Activated CD4-positive, alpha-beta T cell treated with anti-CD3 and anti-CD28 coated beads for 36 hours (primary cell): ENCODE data around the gene SEMA3A. TPM values are rescaled to one million over a fixed set of nuclear protein-coding genes. Genes with fewer than 3 reads are reported as not detected.

Experiments
- ATAC-seq: fragments of 200-7000 bp; cut with Tn5 transposase; one replicate; pipeline ENCODE4 v1.10.0; 2021; ENCODE audit warnings: mild to moderate bottlenecking, moderate library complexity
- CTCF ChIA-PET: fragments of 350-600 bp; sonication (Branson Sonifier 250); formaldehyde crosslinking; loops from one replicate; lab custom pipeline; 2021; ENCODE audit warnings: antibody characterized with exemption; lab: Charles Lee
- POLR2A ChIA-PET: fragments of 350-600 bp; sonication (Branson Sonifier 250); formaldehyde crosslinking; loops from one replicate; lab custom pipeline; 2021; ENCODE audit warnings: antibody characterized with exemption, inconsistent platforms; lab: Charles Lee
- DNase-seq: peaks from one replicate; pipeline ENCODE4 v3.0.0-alpha.2; 2020
- H3K27ac Mint-ChIP-seq: one replicate; pipeline ENCODE4 v1.8.0; 2021; ENCODE audit warnings: mixed read lengths
- H3K27me3 Mint-ChIP-seq: one replicate; pipeline ENCODE4 v1.8.0; 2021; ENCODE audit warnings: mixed read lengths
- H3K36me3 Mint-ChIP-seq: one replicate; pipeline ENCODE4 v1.8.0; 2021; ENCODE audit warnings: low read depth, mixed read lengths
- H3K4me1 Mint-ChIP-seq: one replicate; pipeline ENCODE4 v1.8.0; 2021; ENCODE audit warnings: mixed read lengths
- H3K4me3 Mint-ChIP-seq: one replicate; pipeline ENCODE4 v1.8.0; 2021; ENCODE audit warnings: mild to moderate bottlenecking, moderate library complexity, mixed read lengths
- H3K9me3 Mint-ChIP-seq: one replicate; pipeline ENCODE4 v1.8.0; 2021; ENCODE audit warnings: low read depth, mixed read lengths
- intact Hi-C, 2 experiments: fragments of 100-400 bp; cut with DNase I in 1 of 2; cut with micrococcal nuclease in 1 of 2; formaldehyde crosslinking; loops; one replicate each; pipeline versions ENCODE4 v1.14.2 to v1.15.1; 2022 to 2024; cut with DNase I, micrococcal nuclease
- total RNA-seq, 2 experiments: library from RNA; stranded (reverse); gene quantifications; one replicate each; pipeline ENCODE4 v1.2.3, GENCODE V29; 2021

The SEMA3A gene
- total RNA-seq, 2 experiments from 2014 or later, result 1.4 to 1.6 TPM

DNA sequence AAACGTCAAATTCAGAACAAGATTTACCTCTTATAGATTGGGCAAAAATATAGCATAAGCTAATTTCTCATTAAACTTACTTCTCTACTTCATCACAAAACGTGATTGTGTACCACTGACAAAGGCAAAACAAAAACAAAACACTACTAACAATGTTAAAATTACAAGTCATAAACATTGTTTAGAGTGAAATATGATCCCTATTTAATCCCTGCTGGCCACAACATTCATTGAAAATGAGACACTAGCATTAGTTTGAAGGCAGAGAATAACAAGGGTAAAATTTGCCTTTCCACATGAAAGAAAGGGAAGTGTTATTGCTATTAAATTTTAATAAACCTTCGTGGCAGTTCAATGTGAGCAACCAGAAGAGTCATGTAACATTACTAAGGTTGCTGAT is 45.0 kb downstream of the SEMA3A start:
- no peak overlapping the region for H3K4me3 Mint-ChIP-seq

DNA sequence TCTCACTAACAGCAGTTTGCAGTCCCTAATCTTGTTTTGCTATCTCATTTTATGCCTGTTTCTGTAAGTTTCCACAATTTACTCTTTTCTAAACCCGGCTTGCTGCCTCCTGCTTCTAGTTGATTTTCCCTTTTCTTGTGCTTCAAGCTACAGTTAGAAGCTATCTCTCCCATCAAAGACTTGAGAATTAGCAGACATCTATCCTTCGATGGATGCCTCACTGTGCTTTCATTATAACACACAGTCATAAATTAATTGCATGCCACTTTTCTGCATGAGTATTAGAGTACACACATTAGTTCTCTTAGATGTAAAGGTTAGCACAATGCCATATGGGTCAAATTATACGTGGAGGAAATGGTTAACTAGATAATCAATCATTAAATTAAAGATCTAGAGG is 48.7 kb downstream of the SEMA3A start:
- ATAC-seq (no peak), DNase-seq (no peak)
- no peaks in the 10 kb centered on the region for H3K36me3 Mint-ChIP-seq
- peaks cover 3% of the 10 kb centered on the region for H3K9me3 Mint-ChIP-seq
- ChIA-PET CTCF (no interaction called here), POLR2A (no interaction called here)
- no peaks in the 10 kb centered on the region for H3K27me3 Mint-ChIP-seq
- intact Hi-C loops, result no loop called here
- no peak overlapping the region for H3K27ac Mint-ChIP-seq
- peaks cover 2% of the 10 kb centered on the region for H3K4me1 Mint-ChIP-seq
- H3K4me3 Mint-ChIP-seq, result no peak overlapping the region

More for the DNA sequence above, 45.0 kb downstream of the SEMA3A start:
- no peak for DNase-seq
- H3K4me1 Mint-ChIP-seq, result peaks cover 2% of the 10 kb centered on the region
- H3K9me3 Mint-ChIP-seq, result no peaks in the 10 kb centered on the region
- ChIA-PET CTCF (no interaction called here), POLR2A (no interaction called here)
- H3K36me3 Mint-ChIP-seq, result no peaks in the 10 kb centered on the region
- no peaks in the 10 kb centered on the region for H3K27me3 Mint-ChIP-seq
- no peak overlapping the region for H3K27ac Mint-ChIP-seq
- intact Hi-C loops, result no loop called here
- ATAC-seq, result no peak

DNA sequence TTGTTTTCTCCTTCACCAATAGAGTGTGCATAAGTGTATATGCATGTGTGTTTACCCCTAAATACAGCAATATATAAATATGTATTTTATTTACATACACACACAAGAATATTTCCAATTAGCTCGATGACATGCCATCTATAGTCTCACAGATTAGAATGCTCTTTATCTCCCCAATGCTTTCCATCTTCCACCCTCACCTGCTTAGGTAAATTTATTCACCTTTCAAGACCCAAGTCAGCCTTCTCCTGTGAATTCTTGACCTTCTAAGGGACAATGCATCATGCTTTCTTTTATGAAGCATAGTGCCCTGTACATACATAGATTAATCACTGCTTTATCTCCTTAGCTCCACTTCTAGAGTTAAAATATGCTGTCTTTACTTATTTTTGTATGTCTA is 49.7 kb downstream of the SEMA3A start:
- ATAC-seq (no peak), DNase-seq (no peak)
- intact Hi-C loops, result no loop called here
- H3K36me3 Mint-ChIP-seq, result no peaks in the 10 kb centered on the region
- H3K27me3 Mint-ChIP-seq, result no peaks in the 10 kb centered on the region
- no peak overlapping the region for H3K27ac Mint-ChIP-seq
- CTCF ChIA-PET, result no interaction called here
- no peak overlapping the region for H3K4me3 Mint-ChIP-seq
- peaks cover 3% of the 10 kb centered on the region for H3K9me3 Mint-ChIP-seq
- POLR2A ChIA-PET, result no interaction called here
- peaks cover 2% of the 10 kb centered on the region for H3K4me1 Mint-ChIP-seq

DNA sequence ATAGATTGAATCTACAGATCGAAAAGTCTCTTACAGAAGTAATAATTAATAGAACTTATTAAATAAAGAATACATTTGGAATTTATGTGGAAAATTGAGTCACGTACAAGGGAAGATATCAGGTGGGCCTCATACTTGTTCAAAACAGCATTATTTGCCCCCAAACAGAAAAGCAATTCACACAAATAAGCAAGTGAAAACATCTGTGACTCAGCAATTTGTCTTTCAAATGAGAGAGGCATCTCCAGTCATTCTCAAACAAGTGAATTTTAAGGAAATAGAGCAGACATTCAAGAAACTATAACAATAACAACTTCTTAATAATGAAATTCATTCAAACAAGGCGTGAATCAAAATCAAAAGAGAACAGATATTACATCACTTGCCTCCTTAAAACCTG is 50.1 kb downstream of the SEMA3A start:
- POLR2A ChIA-PET, result no interaction called here
- no peak for DNase-seq
- Mint-ChIP-seq H3K9me3 (peaks cover 3% of the 10 kb centered on the region), H3K4me1 (peaks cover 2% of the 10 kb centered on the region), H3K27me3 (no peaks in the 10 kb centered on the region), H3K27ac (no peak overlapping the region), H3K4me3 (no peak overlapping the region), H3K36me3 (no peaks in the 10 kb centered on the region)
- intact Hi-C loops, result no loop called here
- ATAC-seq, result no peak
- CTCF ChIA-PET, result no interaction called here

DNA sequence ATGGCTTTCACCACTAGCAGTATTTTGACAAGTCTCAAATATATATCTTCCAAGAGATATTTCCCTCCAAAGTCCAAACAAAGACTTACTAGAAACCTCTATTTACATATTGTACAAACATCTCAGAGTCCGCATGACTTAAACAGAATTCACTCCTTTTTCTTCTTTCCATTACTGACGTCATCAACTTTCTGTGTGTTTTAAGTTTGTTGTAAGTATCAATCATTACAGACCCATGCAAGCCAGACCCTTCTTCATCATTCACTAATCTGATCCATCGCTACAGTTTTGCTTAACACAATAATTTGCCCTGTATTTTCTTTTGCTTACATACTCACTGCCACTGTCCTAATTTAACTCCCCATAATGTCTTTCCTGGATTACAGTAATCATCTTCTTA is 51.9 kb downstream of the SEMA3A start:
- ChIA-PET CTCF (no interaction called here), POLR2A (no interaction called here)
- DNase-seq, result no peak
- intact Hi-C loops, result no loop called here
- H3K4me1 Mint-ChIP-seq, result peaks cover 2% of the 10 kb centered on the region
- no peak overlapping the region for H3K4me3 Mint-ChIP-seq
- H3K27ac Mint-ChIP-seq, result no peak overlapping the region
- peaks cover 3% of the 10 kb centered on the region for H3K9me3 Mint-ChIP-seq
- H3K27me3 Mint-ChIP-seq, result no peaks in the 10 kb centered on the region
- no peak for ATAC-seq
- no peaks in the 10 kb centered on the region for H3K36me3 Mint-ChIP-seq

DNA sequence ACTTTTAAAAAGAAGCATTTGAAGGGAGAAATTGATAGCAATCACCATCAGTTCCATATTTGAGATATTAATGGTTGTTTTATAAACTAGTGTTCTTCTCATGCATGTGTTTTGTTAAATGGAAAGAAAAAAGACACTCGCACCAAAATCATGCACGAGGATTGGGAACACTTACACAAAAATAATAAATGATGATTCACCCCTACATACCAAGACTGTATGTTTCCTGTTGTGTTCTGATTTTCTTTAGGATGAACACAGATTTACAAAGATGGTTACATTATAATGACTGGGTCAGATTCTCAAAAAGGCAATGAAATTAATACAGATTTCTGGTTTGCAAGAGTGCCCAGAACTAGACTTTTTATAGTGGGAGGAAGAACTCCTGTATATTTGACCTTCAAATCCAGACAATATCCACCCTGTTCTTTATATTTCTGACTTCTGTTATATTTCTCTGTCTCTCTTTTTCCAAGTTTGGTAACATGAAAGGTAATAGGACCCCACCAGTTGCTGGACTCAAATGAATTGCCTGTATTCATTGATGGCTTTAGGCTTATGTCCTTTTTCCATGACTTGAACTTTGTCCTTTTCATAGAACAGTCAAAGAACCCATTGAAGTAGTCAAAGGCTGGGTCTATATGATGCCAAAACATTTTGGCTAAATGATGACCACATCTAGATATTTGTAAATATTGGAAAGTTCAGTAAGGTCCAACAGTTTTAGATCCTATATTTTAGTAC is 54.4 kb downstream of the SEMA3A start:
- no peaks in the 10 kb centered on the region for H3K36me3 Mint-ChIP-seq
- intact Hi-C loops, result no loop called here
- peaks cover 2% of the 10 kb centered on the region for H3K4me1 Mint-ChIP-seq
- ChIA-PET POLR2A (no interaction called here), CTCF (no interaction called here)
- no peak for DNase-seq
- no peaks in the 10 kb centered on the region for H3K27me3 Mint-ChIP-seq
- ATAC-seq, result no peak
- H3K4me3 Mint-ChIP-seq, result no peak overlapping the region
- H3K9me3 Mint-ChIP-seq, result peaks cover 3% of the 10 kb centered on the region
- H3K27ac Mint-ChIP-seq, result no peak overlapping the region

DNA sequence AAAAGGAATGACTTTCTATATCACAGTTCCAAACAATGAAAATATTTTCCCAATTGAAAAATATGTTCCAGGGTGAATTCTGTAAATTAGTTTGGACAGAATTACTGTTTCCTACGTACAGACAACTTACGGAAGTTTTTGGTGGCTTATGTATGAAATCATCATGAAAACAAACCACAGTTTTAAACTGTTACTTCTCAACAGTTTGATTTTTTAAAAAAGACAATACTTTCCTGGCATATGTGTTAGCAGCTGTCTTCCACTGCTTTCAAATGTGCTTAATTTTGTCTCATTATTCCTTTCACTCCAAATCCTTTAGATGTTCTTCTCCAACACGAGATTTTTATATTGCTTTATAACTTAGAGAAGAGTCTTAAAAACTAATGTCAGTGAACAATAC is 56.2 kb downstream of the SEMA3A start:
- no peak for ATAC-seq
- ChIA-PET CTCF (no interaction called here), POLR2A (no interaction called here)
- Mint-ChIP-seq H3K4me1 (no peaks in the 10 kb centered on the region), H3K4me3 (no peak overlapping the region), H3K27ac (no peak overlapping the region), H3K27me3 (no peaks in the 10 kb centered on the region), H3K9me3 (peaks cover 3% of the 10 kb centered on the region), H3K36me3 (no peaks in the 10 kb centered on the region)
- intact Hi-C loops, result no loop called here
- no peak for DNase-seq

DNA sequence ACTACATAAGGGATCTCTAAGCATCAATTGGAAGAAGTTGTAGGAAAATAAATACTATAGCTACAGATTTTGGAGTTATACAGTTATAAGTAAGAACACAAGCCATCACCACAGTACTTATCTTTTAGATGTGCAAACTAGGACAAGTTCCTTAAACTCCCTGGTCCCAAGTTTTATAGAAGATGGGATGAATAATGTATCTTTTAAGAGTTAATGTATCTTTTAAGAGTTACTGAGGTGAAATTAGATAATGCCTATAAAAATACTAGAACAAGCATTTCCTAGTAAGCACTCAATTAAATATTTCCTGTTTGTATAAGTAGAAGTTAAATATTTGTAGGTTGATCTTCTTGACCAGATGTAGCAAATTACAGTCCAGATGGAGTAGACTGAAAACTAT is 56.8 kb downstream of the SEMA3A start:
- Mint-ChIP-seq H3K4me3 (no peak overlapping the region), H3K36me3 (no peaks in the 10 kb centered on the region), H3K4me1 (no peaks in the 10 kb centered on the region), H3K27ac (no peak overlapping the region), H3K9me3 (peaks cover 3% of the 10 kb centered on the region), H3K27me3 (no peaks in the 10 kb centered on the region)
- ATAC-seq (no peak), DNase-seq (no peak)
- ChIA-PET CTCF (no interaction called here), POLR2A (no interaction called here)
- intact Hi-C loops, result no loop called here

DNA sequence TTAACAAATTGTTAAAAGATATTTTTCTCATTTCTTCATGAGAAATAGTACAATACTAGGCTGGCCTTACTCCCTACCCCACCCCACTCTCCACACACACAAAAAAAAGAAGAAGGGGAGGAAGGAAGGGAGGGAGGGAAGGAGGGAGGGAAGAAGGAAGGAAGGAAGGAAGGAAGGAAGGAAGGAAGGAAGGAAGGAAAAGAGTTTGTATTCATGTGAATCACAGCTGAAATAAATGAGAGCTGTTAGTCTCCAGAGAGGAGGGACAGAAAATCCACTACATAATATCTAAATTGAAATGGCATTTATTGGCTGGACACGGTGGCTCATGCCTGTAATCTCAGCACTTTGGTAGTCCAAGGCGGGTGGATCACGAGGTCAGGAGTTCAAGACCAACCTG is 57.8 kb downstream of the SEMA3A start:
- no peak for DNase-seq
- CTCF ChIA-PET, result no interaction called here
- H3K27ac Mint-ChIP-seq, result no peak overlapping the region

DNA sequence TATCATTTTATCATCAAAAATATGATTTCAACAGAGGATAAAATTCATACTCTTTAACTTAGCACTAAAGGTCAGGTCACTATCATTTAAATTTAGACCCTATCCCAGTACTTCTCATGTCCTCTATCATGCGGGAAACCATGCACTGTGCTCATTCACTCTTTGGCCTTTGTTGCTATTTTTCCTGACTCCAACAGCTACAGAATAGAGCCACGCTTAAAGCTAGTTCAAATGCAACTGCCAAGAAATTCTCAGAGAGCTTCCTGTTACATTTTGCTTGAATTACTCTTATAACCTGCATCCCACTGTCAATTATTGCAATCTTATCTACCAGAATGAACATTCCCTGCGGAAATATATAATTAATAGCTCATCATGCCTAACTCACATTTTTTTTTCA is 58.3 kb downstream of the SEMA3A start:
- CTCF ChIA-PET, result no interaction called here
- intact Hi-C loops, result no loop called here

More for the DNA sequence above, 57.8 kb downstream of the SEMA3A start:
- intact Hi-C loops, result no loop called here
- POLR2A ChIA-PET, result no interaction called here
- no peaks in the 10 kb centered on the region for H3K4me1 Mint-ChIP-seq
- H3K27me3 Mint-ChIP-seq, result no peaks in the 10 kb centered on the region
- peaks cover 3% of the 10 kb centered on the region for H3K9me3 Mint-ChIP-seq
- no peaks in the 10 kb centered on the region for H3K36me3 Mint-ChIP-seq
- no peak for ATAC-seq
- no peak overlapping the region for H3K4me3 Mint-ChIP-seq

DNA sequence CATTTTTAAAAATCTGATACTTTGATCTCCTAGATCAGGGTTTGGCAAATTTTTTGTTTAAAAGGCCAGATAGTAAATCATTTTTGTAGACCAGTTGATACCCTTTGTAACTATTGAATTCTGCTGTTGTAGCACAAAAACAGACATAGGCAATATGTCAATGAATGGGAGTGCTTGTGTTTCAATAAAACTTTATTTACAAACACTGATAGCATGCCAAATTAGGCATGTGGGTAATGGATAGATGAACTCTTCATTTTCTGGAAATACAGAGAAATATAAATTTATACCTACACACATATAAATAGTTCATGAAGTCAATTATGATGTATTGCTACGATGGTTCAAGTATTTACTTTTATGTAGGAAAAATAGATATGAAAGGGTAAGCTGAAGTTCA is 60.4 kb downstream of the SEMA3A start:
- POLR2A ChIA-PET, result no interaction called here
- no peaks in the 10 kb centered on the region for H3K27me3 Mint-ChIP-seq
- H3K27ac Mint-ChIP-seq, result no peak overlapping the region

More for the DNA sequence above, 58.3 kb downstream of the SEMA3A start:
- DNase-seq (no peak), ATAC-seq (no peak)
- H3K9me3 Mint-ChIP-seq, result no peaks in the 10 kb centered on the region
- H3K27me3 Mint-ChIP-seq, result no peaks in the 10 kb centered on the region
- H3K27ac Mint-ChIP-seq, result no peak overlapping the region
- H3K36me3 Mint-ChIP-seq, result no peaks in the 10 kb centered on the region
- H3K4me3 Mint-ChIP-seq, result no peak overlapping the region
- POLR2A ChIA-PET, result no interaction called here
- H3K4me1 Mint-ChIP-seq, result no peaks in the 10 kb centered on the region

DNA sequence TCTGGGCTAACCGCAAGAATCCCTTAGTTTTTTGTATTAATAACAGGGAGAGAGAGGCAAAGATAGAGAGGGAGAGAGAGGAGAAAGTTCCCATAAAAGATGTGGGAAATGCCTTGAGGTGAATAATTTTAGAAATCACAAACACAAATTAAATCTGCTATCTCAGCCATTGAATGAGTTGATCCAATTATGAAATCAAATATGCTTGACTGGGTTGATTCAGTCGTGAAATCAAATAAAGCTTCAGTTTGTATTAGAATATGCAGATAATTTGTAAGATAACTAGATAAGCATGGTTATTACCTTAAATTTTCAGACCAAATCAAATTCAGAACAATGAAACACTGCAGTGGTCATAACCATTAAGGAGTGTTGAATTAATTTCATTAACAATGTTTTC is 68.9 kb downstream of the SEMA3A start:
- Mint-ChIP-seq H3K27me3 (no peaks in the 10 kb centered on the region), H3K27ac (no peak overlapping the region), H3K36me3 (no peaks in the 10 kb centered on the region), H3K4me3 (no peak overlapping the region), H3K4me1 (no peaks in the 10 kb centered on the region), H3K9me3 (no peaks in the 10 kb centered on the region)
- CTCF ChIA-PET, result no interaction called here
- intact Hi-C loops, result no loop called here
- DNase-seq, result no peak
- no peak for ATAC-seq
- POLR2A ChIA-PET, result no interaction called here

More for the DNA sequence above, 60.4 kb downstream of the SEMA3A start:
- ATAC-seq (no peak), DNase-seq (no peak)
- Mint-ChIP-seq H3K4me3 (no peak overlapping the region), H3K36me3 (no peaks in the 10 kb centered on the region), H3K9me3 (no peaks in the 10 kb centered on the region), H3K4me1 (no peaks in the 10 kb centered on the region)
- intact Hi-C loops, result no loop called here
- CTCF ChIA-PET, result interaction anchor here (1.0 kb wide), 1 partner anchor 15 kb away, joined by 4 read pairs; no protein-coding TSS in a partner anchor
